Stimulated activated CD8-positive, alpha-beta memory T cell treated with anti-CD3 and anti-CD28 coated beads, Interleukin-4, amount 100 ng/mL, for 1 hour (primary cell): ENCODE results near the gene PFN4.
"Not testable (repeated sequence)": the region's sequence is repeated elsewhere in the genome, so short reads cannot be mapped to it uniquely, and the experiment has no call there.

Experiments
- DNase-seq, 2 donors: peaks; one replicate each; pipeline ENCODE4 v3.0.0-alpha.2; 2020; ENCODE audit warnings: low read depth in 2 of 2, low spot score in 1 of 2

Gene PFN4

GRCh38 chr2:24111407-24111901 lies 11.7 kb downstream of the PFN4 start:
- DNase-seq, result no peak

- DNase-seq, result no peak
Measured at GRCh38 chr2:24110660-24111303, 12.4 kb downstream of the PFN4 start.

GRCh38 chr2:24109431-24109830 lies 13.7 kb downstream of the PFN4 start:
- not testable (repeated sequence) for DNase-seq

GRCh38 chr2:24107336-24107735 lies 15.8 kb downstream of the PFN4 start:
- no peak for DNase-seq

- DNase-seq, result no peak
Measured at GRCh38 chr2:24106786-24107185, 16.3 kb downstream of the PFN4 start.

- DNase-seq, result no peak
Measured at GRCh38 chr2:24105816-24106215, 17.3 kb downstream of the PFN4 start.

- no peak for DNase-seq
Measured at GRCh38 chr2:24104906-24105305, 18.2 kb downstream of the PFN4 start.

GRCh38 chr2:24104110-24104650 lies 19.0 kb downstream of the PFN4 start:
- no peak for DNase-seq

GRCh38 chr2:24102677-24103076 lies 20.5 kb downstream of the PFN4 start:
- DNase-seq, result no peak

- DNase-seq, result no peak
Measured at GRCh38 chr2:24101992-24102391, 21.1 kb downstream of the PFN4 start.

GRCh38 chr2:24100732-24101131 lies 22.4 kb downstream of the PFN4 start:
- not testable (repeated sequence) for DNase-seq

GRCh38 chr2:24095171-24095677 lies 27.9 kb downstream of the PFN4 start:
- DNase-seq, result not testable (repeated sequence)

GRCh38 chr2:24093270-24093669 lies 29.9 kb downstream of the PFN4 start:
- DNase-seq, result not testable (repeated sequence)

GRCh38 chr2:24088821-24089359 lies 34.2 kb downstream of the PFN4 start:
- DNase-seq, result no peak

- DNase-seq, result no peak
Measured at GRCh38 chr2:24087032-24087431, 36.1 kb downstream of the PFN4 start.

- DNase-seq, result no peak
Measured at GRCh38 chr2:24086241-24086640, 36.9 kb downstream of the PFN4 start.

GRCh38 chr2:24085200-24085489 lies 38.0 kb downstream of the PFN4 start:
- no peak for DNase-seq

- DNase-seq, result peak; percentile 66 to 68
Measured at GRCh38 chr2:24084386-24085199, 38.5 kb downstream of the PFN4 start, which contains the start of gene TP53I3. TSS of gene TP53I3 (minus strand) at chr2:24084834. CDS start at chr2:24084326, 508 bp downstream.

GRCh38 chr2:24083567-24084385 lies 39.4 kb downstream of the PFN4 start:
- no peak for DNase-seq

- no peak for DNase-seq
Measured at GRCh38 chr2:24082787-24083566, 40.2 kb downstream of the PFN4 start.
